Left colon (tissue), 2 donors: Measurements from ENCODE around the gene ALDH3B1. TPM values are rescaled to one million over a fixed set of nuclear protein-coding genes. Genes with fewer than 3 reads are reported as not detected.
A peak's percentile ranks its signal among the peaks of the same experiment; 100 is the strongest.

Experiments
- ATAC-seq: fragments of 200-7000 bp; cut with Tn5 transposase; one replicate; pipeline ENCODE4 v1.9.1; 2020; ENCODE audit warnings: mild to moderate bottlenecking, moderate library complexity
- DNase-seq, 2 donors: peaks; one replicate each; pipeline ENCODE4 v3.0.0-alpha.2; 2020
- intact Hi-C, 2 donors: fragments of 100-400 bp; cut with DNase I in 1 of 2; cut with micrococcal nuclease in 1 of 2; formaldehyde crosslinking; loops; one replicate each; pipeline versions ENCODE4 v1.11.2 to v1.14.0; 2022; cut with DNase I, micrococcal nuclease
- total RNA-seq, 2 donors: library from RNA; stranded (reverse); fragmentation: NEBNext Ultra II Directional; extraction: Animal tissue kit (Norgen Biotek cat#: 25700); gene quantifications; one replicate each; pipeline ENCODE4 v1.2.1, GENCODE V29; 2021
- donor health status: DM: no; HTN: no; CAD: no.
- donor health status: DM: yes; HTN: yes; CAD: no.

The ALDH3B1 gene
- total RNA-seq, 2 donors from 2014 or later, result 20.2 to 21.3 TPM

DNA sequence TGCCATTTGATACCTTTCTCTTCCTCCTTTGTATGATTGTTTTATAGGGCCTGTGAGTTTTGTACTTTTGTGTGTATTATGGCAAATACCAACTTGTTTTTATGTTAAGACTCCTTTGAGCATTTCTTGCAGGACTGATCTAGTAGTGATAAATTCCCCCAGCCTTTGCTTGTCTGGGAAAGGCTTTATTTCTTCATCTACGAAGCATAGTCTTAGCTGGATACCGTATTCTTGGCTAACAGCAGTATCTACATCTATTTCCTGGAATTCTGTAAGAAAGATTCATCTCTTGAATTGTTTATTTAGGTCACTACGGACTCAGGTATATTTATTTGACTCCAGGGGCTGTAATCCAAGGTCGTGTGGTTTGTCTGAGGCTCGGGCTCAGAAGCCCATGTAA is 14.4 kb downstream of the ALDH3B1 start:
- DNase-seq (no peak), ATAC-seq (no peak)
- intact Hi-C loops, result no loop called here

DNA sequence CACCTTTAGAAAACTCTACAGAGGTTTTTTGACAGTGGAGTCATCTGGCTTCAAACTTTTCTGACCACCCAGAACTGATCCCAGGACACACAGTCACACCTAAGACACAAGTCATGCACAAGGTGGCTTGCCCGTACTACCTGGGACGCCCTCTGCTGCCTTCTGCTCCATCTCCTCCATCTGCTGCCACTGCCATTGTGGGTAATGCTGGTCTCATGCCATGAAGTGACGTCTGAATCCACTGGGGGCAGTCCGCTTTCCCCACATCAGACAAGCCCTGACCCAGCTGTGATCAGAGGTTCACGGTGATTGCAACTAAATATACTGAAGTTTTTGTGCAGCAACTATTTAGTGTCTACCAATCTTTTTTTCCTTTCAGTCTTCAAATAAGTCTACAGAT is 14.9 kb downstream of the ALDH3B1 start:
- ATAC-seq (no peak), DNase-seq (no peak)
- intact Hi-C loops, result no loop called here

DNA sequence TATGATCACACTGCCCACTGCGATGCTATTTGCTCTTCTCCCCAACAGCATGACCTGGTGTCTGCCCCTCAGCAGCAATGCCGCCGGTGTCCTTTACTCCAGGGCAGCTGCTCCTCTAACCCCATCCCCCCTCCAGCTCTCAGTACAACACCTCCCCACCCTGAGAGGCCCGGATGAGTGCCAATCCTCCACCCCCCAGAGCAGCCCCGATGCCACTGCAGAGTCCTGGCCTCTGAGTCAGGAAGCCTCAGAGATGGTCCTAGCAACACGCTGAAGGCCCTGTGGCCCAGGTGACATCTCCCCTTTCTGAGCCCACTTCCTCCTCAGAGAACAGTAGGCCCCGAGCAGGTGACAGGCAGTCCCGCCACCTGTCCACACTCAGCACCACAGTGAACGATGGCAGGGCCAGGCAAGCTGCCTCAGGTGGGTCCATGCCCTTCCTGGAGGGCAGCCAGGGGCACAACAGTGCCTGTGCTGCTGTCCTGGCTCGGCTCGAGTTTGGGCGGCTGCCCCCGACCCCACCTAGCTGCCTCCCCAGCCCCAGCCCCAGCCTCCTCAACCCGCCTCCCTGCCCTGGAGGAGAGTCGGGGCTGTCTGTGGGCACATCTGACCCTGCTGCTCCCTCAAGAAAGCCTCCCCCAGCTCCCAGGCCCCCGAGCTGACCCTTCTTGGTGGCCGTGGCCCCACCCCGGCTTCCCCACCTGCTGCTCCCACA is 16.4 kb downstream of the ALDH3B1 start:
- intact Hi-C loops, result no loop called here
- ATAC-seq, result no peak
- DNase-seq, result no peak

DNA sequence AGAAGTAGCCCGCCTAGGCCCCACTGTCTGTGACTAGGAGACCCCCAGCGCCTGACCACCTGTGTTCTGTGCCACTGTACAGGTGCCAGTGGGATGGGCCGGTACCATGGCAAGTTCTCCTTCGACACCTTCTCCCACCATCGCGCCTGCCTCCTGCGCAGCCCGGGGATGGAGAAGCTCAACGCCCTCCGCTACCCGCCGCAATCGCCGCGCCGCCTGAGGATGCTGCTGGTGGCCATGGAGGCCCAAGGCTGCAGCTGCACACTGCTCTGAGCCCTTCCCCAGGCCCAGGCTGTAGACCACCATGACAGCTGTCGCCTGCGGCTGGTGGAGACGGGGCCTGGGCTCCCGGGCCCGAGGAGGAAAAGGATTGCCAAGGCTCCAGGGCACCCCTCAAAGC is 17.5 kb downstream of the ALDH3B1 start:
- intact Hi-C loops, result no loop called here
- DNase-seq (no peak), ATAC-seq (no peak)

DNA sequence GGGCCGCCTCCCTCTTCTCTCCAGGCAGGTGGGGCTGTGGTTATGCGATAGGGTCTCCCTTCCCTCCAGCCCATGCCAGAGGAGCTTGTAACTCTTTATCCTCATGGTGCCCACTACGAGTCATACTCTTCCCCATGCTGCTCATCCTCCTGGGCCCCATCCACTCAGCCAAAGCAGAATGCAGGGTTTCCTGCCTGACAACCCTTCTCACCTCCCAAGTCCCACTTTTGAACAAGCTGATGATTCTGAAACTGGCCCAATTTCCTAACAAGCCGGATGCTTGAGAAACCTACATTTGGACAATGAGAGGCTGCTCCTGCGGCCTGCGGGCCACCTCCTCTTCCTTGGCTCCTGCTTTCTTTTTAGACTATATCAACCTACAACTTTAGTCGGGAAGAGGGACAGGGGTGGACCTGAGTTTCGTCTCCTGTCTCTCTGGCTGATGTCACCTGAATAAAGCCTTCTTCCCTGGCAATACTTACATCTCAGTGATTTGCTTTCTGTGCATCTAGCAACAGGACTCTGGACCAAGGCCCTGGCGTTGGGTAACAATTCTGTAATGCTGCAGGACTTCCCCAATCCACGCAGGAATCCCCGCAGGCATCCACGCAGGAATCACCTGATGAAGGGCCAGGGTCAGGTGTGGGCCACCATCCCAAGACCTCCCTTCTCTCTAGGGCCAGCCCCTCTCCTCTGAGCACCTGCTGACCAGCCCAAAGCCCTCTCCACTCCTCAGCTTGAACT is 18.8 kb downstream of the ALDH3B1 start:
- no peak for ATAC-seq
- DNase-seq, result no peak
- intact Hi-C loops, result no loop called here

DNA sequence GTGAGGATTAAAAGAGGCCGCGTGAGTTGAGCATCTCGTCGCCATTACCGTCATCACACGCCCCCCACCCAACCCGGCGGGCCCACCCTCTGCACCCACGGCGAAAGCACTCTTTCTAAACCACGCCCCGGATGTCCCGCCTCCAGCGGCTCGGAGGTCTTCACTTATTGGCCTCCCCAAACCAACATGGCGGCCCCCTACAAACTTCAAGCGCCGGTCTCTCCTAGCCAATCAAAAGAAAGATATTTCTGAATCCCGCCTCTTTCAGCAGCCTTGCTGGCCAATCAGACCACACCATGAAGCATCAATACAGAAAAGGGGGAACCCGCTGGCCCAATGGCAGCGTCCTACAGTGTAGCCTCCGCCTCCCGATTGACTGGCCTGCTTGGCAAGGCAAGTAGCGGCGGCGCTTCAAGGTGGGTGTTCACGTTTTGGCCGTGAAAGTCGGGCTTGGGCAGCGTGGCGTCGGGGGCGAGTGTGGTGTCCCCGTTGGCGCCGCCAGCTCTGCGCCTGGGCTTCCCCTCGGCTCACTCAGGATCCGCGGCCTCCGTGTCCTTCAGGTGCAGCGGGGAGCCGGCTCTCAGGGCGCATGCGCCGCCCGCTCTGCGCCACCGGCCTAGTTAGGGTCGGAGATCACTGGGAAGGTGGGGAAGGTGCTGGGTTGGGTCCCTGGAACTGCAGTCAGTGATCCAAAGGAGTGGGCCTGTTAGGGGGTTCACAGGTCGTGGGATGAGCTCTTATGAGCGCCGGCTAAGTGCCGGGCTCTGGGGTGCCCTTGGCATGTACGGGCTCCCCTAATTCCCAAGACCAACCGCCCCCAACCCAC is 20.4 kb downstream of the ALDH3B1 start, which contains the start of gene NDUFS8:
TSS of gene NDUFS8 (plus strand) at position 364 of the 826 bp plus-strand sequence. CDS start 1,471 bp downstream, outside the sequence.
- intact Hi-C loops, result no loop called here
- peak; percentile 91 for ATAC-seq

DNA sequence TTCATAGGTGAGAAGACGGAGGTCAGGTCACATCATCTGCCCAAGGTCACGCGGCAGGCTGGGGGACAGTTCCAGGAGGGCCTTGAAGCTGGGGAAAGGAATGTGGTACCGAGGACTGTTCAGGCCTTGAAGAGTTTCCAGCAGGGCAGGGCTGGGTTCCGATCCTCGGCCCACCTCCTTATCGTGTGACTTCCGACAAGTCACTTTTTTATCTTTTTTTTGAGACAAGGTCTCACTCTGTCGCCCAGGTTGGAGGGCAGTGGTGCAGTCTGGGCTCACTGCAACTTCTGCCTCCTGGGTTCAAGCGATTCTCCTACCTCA is 21.0 kb downstream of the ALDH3B1 start:
- DNase-seq (peak in 1 of 2 donors; percentile 37), ATAC-seq (peak; percentile 32)
- intact Hi-C loops, result no loop called here

More for the DNA sequence above, 20.4 kb downstream of the ALDH3B1 start, which contains the start of gene NDUFS8:
- peak; percentile 97 to 99 for DNase-seq

DNA sequence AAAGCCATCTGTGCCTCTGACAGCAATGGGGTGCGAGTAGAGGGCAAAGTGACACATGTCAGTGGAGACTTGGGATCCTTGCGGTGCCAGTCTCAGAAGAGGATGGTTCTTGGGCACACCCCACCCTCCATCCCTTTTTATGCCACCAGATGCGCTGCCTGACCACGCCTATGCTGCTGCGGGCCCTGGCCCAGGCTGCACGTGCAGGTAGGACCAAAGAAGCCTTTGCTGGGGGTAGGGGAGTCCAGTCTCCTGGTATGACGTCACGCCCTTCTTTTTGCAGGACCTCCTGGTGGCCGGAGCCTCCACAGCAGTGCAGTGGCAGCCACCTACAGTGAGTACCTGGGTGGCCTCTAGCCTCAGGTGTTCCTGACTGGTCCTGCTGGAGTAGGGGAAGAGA is 21.9 kb downstream of the ALDH3B1 start:
- intact Hi-C loops, result no loop called here
- ATAC-seq (no peak), DNase-seq (no peak)

DNA sequence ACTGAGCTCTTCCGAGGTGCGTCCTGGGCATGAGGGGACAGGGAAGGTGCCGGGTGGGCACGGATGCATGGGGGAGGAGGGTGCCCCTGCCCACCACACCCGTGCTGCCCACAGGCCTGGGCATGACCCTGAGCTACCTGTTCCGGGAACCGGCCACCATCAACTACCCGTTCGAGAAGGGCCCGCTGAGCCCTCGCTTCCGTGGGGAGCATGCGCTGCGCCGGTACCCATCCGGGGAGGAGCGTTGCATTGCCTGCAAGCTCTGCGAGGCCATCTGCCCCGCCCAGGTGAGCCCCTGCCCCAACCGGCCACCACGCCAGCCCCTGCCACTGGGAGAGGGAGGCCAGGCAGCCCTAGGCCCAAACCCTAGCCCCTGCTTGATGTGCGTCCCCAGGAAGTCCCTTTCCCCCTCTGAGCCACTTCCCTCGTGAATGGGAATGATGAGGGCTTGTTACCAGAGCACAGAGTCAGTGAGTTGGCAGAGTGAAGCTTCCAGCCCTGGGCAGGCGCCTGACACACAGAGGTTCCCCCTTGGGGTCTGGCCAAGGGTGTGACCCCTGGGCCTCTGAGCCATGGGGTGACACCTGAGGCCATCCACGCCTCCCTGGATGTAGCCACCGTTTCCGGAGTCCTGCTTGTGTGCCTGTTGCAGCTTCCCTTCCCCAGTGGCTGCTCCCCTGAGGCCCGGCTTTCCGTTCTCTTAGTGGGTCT is 23.0 kb downstream of the ALDH3B1 start:
- intact Hi-C loops, result no loop called here
- ATAC-seq (no peak), DNase-seq (no peak)

DNA sequence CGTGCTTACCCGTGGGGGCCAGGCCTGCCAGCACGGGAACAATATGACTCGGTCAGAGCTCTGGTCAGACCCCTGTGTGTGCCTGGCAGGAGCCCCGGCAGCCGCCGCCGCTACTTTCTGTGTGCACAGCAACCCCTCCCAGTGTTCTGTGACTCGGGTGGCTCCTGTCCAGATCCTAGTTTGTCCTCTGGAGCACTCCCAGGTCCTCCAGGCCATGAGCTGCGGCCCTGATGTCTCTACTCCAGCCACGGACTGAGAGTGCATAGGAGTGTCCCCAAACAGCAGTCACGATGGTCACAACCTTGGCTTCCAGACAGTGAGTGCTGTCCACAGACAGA is 23.6 kb downstream of the ALDH3B1 start:
- intact Hi-C loops, result no loop called here
- DNase-seq, result no peak
- ATAC-seq, result no peak

DNA sequence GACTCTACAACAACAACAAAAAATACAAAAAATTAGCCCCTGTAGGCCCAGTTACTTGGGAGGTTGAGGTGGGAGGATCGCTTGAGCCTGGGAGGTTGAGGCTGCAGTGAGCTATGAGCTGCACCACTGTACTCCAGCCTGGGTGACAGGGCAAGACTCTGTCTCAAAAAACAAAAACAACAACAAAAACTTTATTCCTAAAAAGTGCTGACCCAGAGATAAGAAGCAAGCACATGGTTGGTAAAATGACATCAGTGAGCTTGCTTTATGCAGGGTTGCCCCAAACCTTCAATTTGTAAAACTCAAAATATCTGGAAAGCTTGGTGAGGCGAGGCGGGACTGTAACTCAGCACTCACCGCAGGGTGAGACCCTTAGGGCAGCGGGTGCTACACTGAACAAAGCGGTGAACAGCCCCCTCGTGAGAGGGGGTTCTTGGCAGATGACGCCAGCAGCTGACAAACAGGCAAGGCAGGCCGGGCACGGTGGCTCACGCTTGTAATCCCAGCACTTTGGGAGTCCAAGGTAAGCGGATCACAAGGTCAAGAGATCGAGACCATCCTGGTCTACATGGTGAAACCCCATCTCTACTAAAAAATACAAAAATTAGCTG is 25.2 kb downstream of the ALDH3B1 start:
- no peak for DNase-seq
- intact Hi-C loops, result no loop called here
- ATAC-seq, result no peak

DNA sequence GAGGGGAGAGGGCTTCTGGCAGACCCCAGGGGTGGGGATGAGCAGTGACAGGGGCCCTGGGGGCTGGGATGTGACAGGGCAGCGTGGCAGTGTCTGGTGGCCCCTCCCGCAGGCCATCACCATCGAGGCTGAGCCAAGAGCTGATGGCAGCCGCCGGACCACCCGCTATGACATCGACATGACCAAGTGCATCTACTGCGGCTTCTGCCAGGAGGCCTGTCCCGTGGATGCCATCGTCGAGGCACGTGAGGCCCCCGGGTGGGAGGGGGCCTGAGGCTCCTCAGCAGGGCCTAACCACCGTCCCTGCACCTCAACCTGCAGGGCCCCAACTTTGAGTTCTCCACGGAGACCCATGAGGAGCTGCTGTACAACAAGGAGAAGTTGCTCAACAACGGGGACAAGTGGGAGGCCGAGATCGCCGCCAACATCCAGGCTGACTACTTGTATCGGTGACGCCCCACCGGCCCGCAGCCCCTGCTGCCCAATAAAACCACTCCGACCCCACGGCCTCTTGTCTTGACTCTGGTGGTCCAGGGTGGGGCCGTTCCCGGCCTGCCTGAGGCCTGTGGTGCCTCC is 26.1 kb downstream of the ALDH3B1 start:
- DNase-seq (no peak), ATAC-seq (no peak)
- intact Hi-C loops, result no loop called here

DNA sequence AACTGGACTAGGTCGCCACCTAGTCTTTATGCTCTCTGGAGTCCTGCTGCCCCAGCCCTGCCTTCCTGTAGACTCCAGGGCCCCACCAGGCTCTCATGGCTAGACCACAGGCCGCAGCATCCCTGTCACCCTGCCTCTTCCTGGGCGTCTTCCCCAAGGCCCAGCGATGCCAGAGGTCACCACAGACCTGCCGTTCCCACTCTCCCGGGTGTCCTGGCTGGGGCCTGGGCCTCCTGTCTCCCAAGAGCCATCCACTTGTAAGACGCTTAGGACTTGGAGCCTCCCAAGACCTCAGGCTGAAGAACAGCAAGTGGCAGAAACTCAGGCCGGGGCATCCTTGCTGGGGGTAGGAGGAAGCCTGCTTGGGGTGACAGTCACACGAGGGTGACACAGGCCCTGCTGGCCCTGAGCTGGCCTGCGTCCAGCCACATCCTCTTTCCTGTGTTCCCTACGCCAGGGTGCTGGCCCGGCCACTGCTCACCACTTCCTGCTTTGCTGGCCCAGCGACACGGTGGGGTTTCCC is 26.7 kb downstream of the ALDH3B1 start:
- ATAC-seq (no peak), DNase-seq (peak; percentile 49 to 73)
- intact Hi-C loops, result no loop called here

DNA sequence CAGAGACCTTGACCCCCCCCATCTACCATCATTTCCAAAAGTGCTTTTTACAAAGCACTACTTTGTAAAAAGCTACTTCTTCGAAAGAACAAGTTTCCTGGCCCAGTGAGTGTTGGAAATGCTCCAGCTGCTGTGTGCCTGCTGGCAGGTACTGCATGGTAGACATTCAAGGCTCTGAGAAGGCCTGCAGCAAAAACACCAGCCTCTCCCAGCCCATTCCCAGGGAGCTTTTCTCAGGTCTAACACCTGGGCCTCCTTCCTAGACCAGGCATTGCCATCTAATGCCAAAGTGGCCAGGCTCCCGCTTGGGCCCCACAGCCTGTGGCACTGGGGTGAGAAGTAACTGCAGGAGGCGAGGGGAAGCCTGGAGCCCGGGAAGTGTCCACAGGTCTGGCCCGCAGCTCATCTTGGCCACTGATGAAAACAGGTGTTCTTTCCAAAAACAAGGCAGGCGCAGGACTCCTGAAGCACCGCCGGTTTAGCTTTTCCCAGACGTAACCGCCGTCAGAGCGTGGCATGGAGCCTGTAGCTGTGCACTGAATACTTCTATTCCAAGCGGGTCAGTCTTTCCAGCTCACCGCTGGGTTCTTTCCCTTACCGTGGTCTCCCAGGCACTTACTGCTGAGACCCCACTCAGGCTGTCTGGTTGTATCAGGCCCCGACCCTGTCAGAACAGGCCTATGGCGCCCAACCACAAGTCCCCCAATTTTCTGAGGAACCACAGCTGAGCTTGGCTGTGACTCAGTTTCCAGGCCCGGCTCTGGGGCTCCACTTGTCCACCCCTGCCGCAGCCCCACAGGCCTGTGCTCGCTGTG is 27.5 kb downstream of the ALDH3B1 start:
- ATAC-seq (no peak), DNase-seq (peak; percentile 16 to 25)
- intact Hi-C loops, result no loop called here

DNA sequence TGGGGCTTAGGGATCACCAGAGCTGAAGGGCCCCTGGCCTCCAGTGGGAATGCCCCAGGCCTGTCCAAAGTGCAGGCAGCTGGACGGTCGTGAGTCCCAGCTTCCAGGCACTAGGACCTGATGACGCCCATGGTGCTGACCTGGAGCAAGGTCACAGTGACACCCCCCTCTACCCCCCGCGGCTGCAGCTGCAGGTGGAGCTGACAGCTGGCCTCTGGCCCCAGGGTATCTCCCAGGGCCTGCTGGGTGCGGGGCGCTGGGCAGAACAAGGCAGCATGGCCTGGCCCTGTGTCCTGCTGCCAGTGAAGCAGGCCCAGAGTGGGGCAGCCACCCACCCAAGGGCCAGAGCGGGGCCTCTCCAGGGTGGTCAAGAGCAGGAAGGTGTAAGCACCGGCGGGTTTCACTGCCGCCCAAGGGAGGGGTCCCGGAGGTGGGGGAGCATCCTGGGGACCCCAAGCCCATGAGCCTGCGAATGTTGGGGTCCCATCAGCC is 28.1 kb downstream of the ALDH3B1 start:
- DNase-seq (peak in 1 of 2 donors; percentile 41), ATAC-seq (peak; percentile 3)
- intact Hi-C loops, result no loop called here

DNA sequence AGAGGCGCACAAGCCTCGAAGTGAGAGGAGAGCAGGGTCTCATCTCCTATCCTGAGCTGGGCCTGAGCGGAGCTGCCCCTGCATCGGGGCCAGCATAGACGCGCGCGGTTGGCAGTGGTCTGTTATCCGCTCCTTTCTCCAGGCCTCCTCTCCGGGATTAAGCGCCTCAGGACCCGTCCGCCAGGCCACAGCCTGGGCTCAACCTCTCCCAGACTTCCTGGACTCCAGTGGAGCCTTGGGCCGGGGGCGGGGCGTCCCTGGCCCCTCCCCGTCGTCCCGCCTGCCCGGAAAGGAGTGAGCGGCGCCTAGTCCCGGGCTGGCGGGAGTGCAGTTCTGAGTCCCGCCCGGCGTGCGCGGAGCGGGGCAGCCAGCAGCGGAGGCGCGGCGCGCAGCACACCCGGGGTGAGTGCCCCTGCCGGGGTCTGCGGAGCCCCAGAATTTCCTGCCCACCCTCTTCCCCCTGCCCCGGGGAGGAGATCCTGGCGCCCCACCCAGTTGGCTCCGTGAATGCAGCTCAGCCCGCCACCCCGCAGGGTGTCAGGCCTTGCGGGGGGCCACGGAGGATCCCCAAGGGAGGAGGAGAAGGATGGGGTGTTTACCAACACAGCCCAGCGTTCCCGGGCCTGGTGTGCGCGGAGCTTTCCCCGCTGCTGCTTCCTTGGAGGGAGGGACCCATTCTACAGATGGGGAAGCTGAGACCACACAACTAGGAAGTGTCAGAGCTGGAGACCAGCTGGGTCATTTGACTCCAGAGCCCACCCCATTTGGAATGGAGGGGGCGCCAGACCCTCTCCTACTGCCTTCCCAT is 28.8 kb downstream of the ALDH3B1 start, which contains the start of gene TCIRG1:
TSS of gene TCIRG1 (plus strand) at position 308 of the 808 bp plus-strand sequence. CDS start 2,247 bp downstream, outside the sequence.
- DNase-seq, result peak; percentile 90
- peak; percentile 84 for ATAC-seq
- intact Hi-C loops, result no loop called here
